H54 (cell line): Measurements from ENCODE around the gene CRELD2.
A peak's percentile ranks its signal among the peaks of the same experiment; 100 is the strongest.

Experiments
- DNase-seq: peaks from one replicate; pipeline ENCODE4 v3.0.0; 2011; ENCODE audit warnings: low spot score, mixed read lengths; ENCODE audit not compliant: insufficient read length
- FAIRE-seq: peaks from 3 replicates; lab custom pipeline; 2011; peaks lifted over from hg19 to GRCh38; lab: Jason Lieb, UNC
- POLR2A ChIP-seq: IDR thresholded peaks from 2 replicates; pipeline ENCODE4 v1.6.1; 2011; ENCODE audit warnings: low read depth, mild to moderate bottlenecking, low read length

CRELD2 gene

GRCh38 chr22:49924113-49924833, 5.8 kb downstream of the CRELD2 start:
- FAIRE-seq, result no peak
- TF ChIP-seq POLR2A, result no peak
- DNase-seq, result no peak

DNA sequence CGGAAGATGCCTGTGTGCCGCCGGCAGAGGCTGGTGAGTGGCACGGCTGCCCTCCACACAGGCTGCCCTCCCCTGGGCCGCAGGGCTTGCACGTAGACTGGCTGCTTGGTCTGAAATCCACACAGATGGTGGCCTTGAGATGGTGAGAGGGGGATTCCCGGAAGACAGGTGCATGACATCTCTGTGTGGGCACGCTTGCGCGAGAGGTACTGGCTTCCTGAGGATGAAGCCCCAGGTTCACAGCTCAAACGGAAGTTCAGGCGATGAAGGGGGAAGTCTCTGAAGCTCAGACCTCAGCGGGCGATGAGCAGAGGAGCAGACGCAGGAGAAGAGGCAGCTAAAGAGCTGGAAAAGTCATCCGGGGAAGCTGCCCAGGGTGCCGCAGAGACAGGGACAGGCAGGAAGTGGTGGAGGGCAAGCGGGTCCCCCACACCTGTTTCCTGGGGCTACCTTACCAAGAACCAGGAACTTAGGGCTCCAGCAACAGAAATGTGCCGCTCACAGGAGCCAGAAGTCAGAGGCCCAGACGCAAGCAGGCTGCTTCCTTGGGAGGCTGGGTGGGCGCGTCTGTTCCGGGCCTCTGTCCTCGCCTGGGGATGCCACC, 7.2 kb downstream of the CRELD2 start:
- no peak for TF ChIP-seq POLR2A
- DNase-seq (no peak), FAIRE-seq (no peak)

DNA sequence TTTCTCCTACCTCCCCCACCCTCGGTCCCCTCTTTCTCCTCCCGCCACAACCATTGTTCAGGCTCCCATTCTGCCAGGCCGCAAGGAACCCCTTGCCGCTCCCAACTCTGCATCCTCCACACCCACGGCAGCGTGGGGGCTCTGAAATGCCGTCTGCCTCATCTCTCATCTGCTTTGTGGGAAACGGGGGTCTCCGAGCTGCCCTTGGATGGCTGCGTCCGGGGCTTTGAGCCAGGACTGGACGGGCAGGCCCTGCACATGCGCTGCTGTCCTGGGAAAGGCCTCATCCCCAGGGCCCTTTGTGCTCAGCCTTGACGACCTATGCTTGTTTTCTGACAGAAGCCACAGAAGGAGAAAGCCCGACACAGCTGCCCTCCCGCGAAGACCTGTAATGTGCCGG, 8.5 kb downstream of the CRELD2 start:
- FAIRE-seq (no peak), DNase-seq (no peak)
- no peak for TF ChIP-seq POLR2A

DNA sequence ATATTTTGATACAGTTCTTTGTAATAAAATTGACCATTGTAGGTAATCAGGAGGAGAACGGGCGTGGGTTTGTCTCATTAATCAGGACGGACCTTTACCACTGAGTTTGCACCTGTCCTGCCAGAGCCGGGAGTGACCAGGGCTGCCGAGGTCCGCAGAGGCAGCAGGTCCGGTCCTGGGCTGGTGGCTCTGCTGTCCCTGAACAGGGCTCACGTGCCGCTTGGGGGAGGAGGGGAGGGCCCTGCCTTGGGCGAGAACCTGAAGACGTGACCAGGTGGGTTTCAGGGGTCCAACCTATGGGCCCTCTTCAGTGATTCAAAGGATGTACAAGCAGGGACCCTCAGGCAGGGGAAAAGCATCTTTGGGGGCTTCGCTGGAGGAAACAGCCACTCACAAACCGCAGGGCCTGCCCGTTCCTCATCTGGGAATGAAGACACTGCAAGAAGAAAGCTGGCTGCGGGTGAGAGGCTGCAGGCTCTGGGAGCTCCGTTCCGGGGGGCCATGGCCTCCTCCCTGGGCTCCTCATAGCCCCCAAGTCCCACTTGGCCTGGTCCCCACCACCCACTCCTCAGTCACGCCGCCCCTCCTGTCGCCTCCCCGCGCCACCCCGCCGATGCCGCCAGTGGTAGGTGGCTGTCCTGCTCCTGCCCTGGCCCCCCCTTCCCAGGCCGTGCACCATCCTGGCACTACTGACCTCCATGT, 9.2 kb downstream of the CRELD2 start:
- FAIRE-seq, result no peak

DNA sequence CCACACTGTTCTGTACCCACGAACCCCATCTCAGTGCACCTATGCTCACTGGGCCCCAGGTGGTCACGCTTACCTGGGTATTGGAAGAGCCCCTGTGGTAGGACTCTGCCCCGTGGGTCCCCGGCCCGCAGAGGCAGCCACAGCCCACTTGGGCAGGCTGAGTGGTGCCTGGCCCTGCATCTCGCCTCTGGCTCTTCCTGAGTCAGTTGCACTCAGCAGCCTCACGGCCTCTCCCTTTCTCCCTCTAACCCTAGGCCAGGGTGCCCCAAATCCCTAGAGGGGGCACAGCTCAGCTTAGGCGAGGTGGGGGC, 9.7 kb downstream of the CRELD2 start:
- no peak for FAIRE-seq
- no peak for TF ChIP-seq POLR2A
- no peak for DNase-seq

More for the DNA sequence above, 9.2 kb downstream of the CRELD2 start:
- TF ChIP-seq POLR2A, result no peak
- no peak for DNase-seq

- no peak for DNase-seq
- no peak for TF ChIP-seq POLR2A
- FAIRE-seq, result no peak
Observed at GRCh38 chr22:49928555-49929210, 10.2 kb downstream of the CRELD2 start.

GRCh38 chr22:49929211-49929979, 11.0 kb downstream of the CRELD2 start:
- DNase-seq, result peak; percentile 69
- TF ChIP-seq POLR2A, result no peak
- FAIRE-seq, result no peak

DNA sequence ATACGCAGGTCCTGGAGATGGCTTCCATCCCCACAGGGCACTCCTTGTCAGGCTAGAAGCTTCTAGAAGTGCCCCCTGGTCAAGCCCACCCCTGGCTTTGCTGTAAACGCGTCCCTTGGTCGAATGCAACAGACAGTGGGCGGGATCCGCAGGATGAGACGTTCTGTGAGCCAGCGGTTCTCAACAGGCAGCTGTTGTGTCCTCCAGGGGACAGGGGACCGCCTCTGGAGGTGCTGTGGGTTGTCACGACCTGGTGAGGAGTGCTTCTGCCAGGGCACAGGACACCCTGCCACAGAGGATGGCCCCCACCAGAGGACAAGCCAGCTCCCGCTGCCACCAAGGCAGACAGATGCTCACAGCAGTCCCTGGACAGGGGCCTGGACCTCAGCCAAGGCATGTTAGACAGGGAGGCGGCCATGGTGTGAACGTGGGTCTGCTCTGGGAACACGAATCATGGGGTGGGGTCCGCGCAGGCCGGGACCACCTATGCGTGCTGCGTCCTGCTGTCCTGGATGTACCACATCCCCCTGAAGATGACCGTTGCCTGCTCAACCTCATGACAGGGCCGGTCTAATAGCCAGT, 11.7 kb downstream of the CRELD2 start:
- no peak for TF ChIP-seq POLR2A
- no peak for DNase-seq
- FAIRE-seq, result no peak

- TF ChIP-seq POLR2A, result no peak
- FAIRE-seq (peak; percentile 89), DNase-seq (no peak)
Observed at GRCh38 chr22:49930596-49931412, 12.4 kb downstream of the CRELD2 start.

DNA sequence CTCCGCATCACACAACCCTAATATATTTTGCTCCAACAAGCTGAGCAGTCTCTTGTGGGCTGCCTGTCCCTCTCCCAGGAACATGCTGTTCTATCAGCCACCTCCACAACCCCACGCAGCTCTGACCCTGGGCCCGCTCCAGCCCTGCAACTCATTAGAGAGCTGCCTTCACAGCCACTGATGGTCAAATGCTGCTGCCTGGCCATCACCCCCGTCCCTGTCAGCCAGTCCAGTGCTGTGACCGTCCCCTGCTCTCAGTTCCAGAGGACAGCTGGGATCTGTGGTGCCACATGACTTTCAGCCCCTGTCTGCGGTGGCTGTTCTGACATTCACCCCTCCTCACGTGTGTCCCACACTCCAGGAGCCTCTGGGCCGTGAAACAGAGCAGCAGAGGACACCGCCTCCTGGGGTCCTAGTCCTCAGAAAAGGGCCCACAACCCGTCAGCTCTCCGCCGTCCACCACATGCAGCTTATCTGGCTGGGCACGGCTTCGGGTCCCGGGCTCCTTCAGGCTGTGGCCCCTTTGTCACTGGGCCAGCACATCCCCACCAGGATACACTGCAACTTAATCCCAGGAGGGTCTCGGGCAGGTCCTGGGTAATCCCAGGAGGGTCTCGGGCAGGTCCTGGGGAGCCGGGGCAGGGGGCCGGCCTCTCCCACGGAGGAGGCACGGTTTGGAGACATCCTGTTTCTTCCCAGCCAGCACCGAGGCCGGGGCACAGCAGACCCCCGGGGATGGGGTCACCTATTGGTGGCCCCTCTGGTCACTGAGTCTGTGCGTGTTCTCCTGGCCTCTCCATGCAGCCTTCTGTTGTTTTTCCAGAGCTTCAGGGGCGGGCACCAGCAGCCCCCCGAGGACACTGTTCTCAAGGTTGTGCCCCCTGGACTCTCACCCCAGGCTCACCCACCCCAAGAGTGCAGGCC, 15.1 kb downstream of the CRELD2 start:
- DNase-seq, result no peak
- FAIRE-seq, result no peak
- no peak for TF ChIP-seq POLR2A

DNA sequence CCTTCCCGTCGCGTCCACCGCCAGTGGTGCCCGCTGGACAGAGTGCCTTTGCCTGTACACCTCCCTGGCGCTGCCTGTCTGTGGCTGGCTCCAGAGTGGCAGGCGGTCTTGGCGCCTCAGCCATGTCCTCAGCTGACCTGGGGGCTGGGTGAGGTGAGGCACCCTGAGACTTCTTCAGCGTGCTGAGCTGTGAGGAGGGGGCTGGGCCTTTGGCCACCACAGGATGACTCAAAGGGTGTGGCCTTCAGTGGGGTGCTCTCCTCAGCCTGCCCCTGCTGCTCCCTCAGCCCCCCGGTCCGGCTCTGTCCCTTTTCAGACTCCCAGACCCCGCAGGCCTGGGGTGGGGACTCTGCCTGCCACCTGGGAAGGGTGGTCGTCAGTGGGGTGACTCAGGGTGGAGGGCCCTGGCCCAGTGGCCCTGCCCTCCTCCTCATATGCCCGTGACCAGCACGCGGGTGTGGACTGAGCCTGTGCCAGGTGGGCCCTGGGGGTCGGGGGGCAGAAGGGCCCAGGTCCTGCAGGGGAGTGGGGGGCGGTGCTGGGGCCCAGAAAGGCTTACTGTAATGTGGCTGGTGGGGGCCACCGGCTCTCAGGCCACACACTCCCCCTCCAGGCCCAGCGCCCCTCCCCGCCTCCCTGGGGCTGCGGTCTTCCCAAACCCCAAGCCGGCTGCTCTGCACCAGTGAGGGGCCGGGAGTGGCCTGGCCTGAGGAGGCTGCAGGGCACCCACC, 15.9 kb downstream of the CRELD2 start:
- TF ChIP-seq POLR2A, result peak; percentile 5; the same call in 1 of the 2 replicates
- FAIRE-seq, result peak; percentile 57
- peak; percentile 77 for DNase-seq
